ENCODE measurements around the gene ELFN1.

ELFN1 gene

GRCh38 chr7:1677206-1678080 is 7.4 kb downstream of the ELFN1 start:
- TF ChIP-seq SIN3A (IDR thresholded peaks at IDR 0.05; ENCODE audit: borderline replicate concordance, insufficient read depth, low read length) (no peak), TAF1 (IDR thresholded peaks at IDR 0.05; ENCODE audit: borderline replicate concordance, insufficient read depth, low read length) (no peak), FOXP2 (optimal IDR thresholded peaks at IDR 0.05; ENCODE audit: borderline replicate concordance, extremely low read depth, extremely low read length, insufficient read depth) (no peak), POLR2AphosphoS5 (IDR thresholded peaks at IDR 0.05; ENCODE audit: low read depth, low read length) (no peak), REST (IDR thresholded peaks at IDR 0.05; ENCODE audit: insufficient read depth in 1 of 2, low read depth in 2 of 2, low read length in 2 of 2) (no peak)

- no peak for TF ChIP-seq REST (IDR thresholded peaks at IDR 0.05; ENCODE audit: insufficient read depth in 1 of 2, low read depth in 2 of 2, low read length in 2 of 2)
- TF ChIP-seq SIN3A (IDR thresholded peaks at IDR 0.05; ENCODE audit: borderline replicate concordance, insufficient read depth, low read length): no peak
- TF ChIP-seq FOXP2 (optimal IDR thresholded peaks at IDR 0.05; ENCODE audit: borderline replicate concordance, extremely low read depth, extremely low read length, insufficient read depth): no peak
- no peak for TF ChIP-seq TAF1 (IDR thresholded peaks at IDR 0.05; ENCODE audit: borderline replicate concordance, insufficient read depth, low read length)
- no peak for TF ChIP-seq POLR2AphosphoS5 (IDR thresholded peaks at IDR 0.05; ENCODE audit: low read depth, low read length)
Measured at GRCh38 chr7:1678081-1678543, 8.0 kb downstream of the ELFN1 start.

- TF ChIP-seq FOXP2 (optimal IDR thresholded peaks at IDR 0.05; ENCODE audit: borderline replicate concordance, extremely low read depth, extremely low read length, insufficient read depth) (no peak), TAF1 (IDR thresholded peaks at IDR 0.05; ENCODE audit: borderline replicate concordance, insufficient read depth, low read length) (no peak)
Measured at GRCh38 chr7:1678571-1679325, 8.7 kb downstream of the ELFN1 start.

- TF ChIP-seq POLR2AphosphoS5 (IDR thresholded peaks at IDR 0.05; ENCODE audit: low read depth, low read length) (no peak), SIN3A (IDR thresholded peaks at IDR 0.05; ENCODE audit: borderline replicate concordance, insufficient read depth, low read length) (no peak), FOXP2 (optimal IDR thresholded peaks at IDR 0.05; ENCODE audit: borderline replicate concordance, extremely low read depth, extremely low read length, insufficient read depth) (no peak), TAF1 (IDR thresholded peaks at IDR 0.05; ENCODE audit: borderline replicate concordance, insufficient read depth, low read length) (no peak), REST (IDR thresholded peaks at IDR 0.05; ENCODE audit: insufficient read depth in 1 of 2, low read depth in 2 of 2, low read length in 2 of 2) (no peak)
Measured at GRCh38 chr7:1679326-1679965, 9.4 kb downstream of the ELFN1 start.
